ENCODE data around the gene CCL4.
"Not testable (repeated sequence)": the region's sequence is repeated elsewhere in the genome, so short reads cannot be mapped to it uniquely, and the experiment has no call there.

The CCL4 gene

GRCh38 chr17:36103401-36103975 is at the start of gene CCL4:
Gene CCL4 (plus strand): TSS chr17:36103827. CDS start chr17:36103906, 79 bp downstream.
- H3K27ac ChIP-seq; DNase-seq (ENCODE audit: low read depth, low spot score): not testable (repeated sequence)

DNA sequence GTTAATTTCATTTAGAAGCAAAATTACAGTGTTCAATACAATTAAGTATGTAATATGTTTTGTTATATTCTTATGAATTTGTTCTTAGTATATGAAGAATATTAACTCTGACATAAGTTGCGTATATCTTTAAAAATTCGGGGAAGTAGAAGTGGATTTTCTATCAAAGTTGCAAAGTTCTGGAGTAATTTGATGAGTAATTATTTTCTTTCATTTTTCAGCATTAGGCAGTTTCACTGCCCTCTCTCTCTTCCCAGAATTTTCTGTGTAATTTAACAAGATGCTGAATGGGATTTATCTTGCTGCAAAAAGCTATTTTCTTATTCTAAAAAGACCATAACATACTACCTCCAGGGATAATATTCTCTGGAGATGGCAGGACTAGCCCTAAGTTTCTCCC is 48.5 kb upstream of the CCL4 start:
- DNase-seq (ENCODE audit: low read depth, low spot score) = no peak
- H3K27ac ChIP-seq = no peak overlapping the region

- DNase-seq (ENCODE audit: low read depth, low spot score) = no peak
- H3K27ac ChIP-seq = no peak overlapping the region
These were observed 47.6 kb upstream of the CCL4 start for GRCh38 chr17:36055921-36056520.

- H3K27ac ChIP-seq = no peak overlapping the region
- DNase-seq (ENCODE audit: low read depth, low spot score) = no peak
These were observed 45.7 kb upstream of the CCL4 start for GRCh38 chr17:36057911-36058310.

DNA sequence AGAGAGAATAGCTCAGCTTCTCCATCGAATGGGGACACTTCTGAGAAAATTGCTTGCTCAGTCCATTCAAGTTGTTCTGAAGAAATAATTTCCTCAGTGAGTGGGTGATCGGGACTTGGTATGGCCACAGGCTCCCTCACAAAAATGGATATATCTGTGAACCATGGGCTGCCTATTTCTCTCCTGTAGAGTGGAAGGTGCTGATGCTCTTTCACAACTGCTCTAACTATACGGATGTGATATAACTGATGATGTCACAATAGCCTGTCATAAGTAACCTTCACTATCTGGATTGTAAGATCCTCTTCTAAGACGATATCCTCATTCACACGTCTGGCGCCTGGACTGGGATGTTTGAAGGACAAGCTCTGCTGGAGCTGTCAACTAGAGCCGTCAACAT is 44.2 kb upstream of the CCL4 start:
- no peak for DNase-seq (ENCODE audit: low read depth, low spot score)
- H3K27ac ChIP-seq = no peak overlapping the region

DNA sequence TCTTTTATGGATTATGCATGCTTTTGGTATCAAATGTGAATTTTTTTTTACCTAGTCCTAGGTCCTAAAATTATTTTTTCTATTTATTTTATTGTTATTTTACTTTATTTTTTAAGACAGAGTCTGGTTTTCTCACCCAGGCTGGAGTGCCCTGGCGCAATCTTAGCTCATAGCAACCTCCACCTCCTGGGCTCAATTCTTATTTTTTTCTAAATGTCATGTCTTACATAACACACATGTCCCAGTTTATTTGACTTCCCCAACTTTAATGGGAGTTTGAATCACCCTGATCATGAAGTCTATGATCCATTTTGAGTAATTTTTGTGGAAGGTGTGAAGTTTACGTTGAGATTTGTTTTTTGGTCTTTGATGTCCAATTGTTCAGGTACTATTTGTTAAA is 42.8 kb upstream of the CCL4 start:
- no peak for DNase-seq (ENCODE audit: low read depth, low spot score)

GRCh38 chr17:36063786-36064541 is 39.7 kb upstream of the CCL4 start, which contains the start of gene CCL18:
Gene CCL18 (plus strand): TSS chr17:36064272. CDS start chr17:36064343, 71 bp downstream.
- DNase-seq (ENCODE audit: low read depth, low spot score) = no peak
- no peak within 1 kb of the TSS for H3K27ac ChIP-seq

More for the DNA sequence above, 42.8 kb upstream of the CCL4 start:
- H3K27ac ChIP-seq = no peak overlapping the region

GRCh38 chr17:36066365-36066985 is 37.2 kb upstream of the CCL4 start:
- DNase-seq (ENCODE audit: low read depth, low spot score) = no peak
- H3K27ac ChIP-seq = no peak overlapping the region

DNA sequence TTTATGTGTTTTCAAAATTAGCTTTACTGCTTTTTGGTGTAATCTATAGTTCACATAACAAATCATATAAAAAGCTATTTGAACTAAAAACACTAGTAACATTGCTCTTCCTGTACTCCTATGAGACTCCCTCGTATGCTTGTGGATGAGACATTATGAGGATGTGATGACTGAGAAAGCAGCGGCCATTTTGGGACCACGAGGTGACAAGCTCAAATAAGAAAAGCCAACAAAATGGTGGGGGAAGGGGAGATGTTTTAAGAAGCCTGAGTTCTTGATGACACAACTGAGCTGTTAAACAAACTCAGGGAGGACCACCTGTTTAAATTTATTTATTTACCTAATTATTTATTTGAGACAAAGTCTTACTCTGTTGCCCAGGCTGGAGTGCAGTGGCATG is 35.1 kb upstream of the CCL4 start:
- no peak overlapping the region for H3K27ac ChIP-seq
- DNase-seq (ENCODE audit: low read depth, low spot score) = no peak

- no peak for DNase-seq (ENCODE audit: low read depth, low spot score)
- H3K27ac ChIP-seq = no peak overlapping the region
These were observed 34.5 kb upstream of the CCL4 start for GRCh38 chr17:36069136-36069535.

DNA sequence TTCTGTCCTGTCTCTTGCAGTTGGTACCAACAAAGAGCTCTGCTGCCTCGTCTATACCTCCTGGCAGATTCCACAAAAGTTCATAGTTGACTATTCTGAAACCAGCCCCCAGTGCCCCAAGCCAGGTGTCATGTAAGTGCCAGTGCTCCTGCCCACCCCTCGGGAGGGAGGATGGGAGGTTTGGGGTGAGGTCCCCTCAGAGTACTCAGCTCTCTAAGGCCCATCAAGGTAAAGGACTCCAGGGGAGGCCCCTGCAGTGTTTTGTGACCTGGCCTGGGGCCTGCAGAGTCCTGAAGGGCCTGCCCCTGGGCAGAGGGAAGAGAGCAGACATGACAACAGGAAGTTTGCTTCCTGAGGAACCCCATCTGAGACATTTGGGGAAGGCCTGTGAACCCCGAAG is 33.2 kb upstream of the CCL4 start:
- H3K27ac ChIP-seq = no peak overlapping the region
- DNase-seq (ENCODE audit: low read depth, low spot score) = no peak

- no peak overlapping the region for H3K27ac ChIP-seq
- DNase-seq (ENCODE audit: low read depth, low spot score) = no peak
These were observed 31.9 kb upstream of the CCL4 start for GRCh38 chr17:36071751-36072150.

- DNase-seq (ENCODE audit: low read depth, low spot score) = no peak
- H3K27ac ChIP-seq = no peak overlapping the region
These were observed 31.1 kb upstream of the CCL4 start for GRCh38 chr17:36072431-36073121.

DNA sequence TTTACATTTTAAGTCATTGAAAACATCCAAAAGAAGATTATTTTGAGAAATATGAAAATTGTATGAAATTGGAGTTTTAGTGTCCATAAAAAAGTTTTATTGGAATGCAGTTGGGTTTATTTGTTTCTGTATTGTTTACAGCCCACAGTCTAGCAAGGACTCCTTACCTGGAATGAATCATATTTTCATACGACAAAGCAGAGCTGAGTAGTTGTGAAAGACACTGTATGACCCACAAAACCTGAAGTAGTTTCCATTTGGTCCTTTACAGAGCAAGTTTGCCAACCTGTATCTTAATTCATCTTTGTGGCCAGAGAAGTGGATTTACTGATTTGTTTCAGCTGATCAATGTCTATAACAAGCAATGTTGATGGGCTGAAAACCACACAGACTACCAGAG is 29.3 kb upstream of the CCL4 start:
- H3K27ac ChIP-seq = no peak overlapping the region
- no peak for DNase-seq (ENCODE audit: low read depth, low spot score)

DNA sequence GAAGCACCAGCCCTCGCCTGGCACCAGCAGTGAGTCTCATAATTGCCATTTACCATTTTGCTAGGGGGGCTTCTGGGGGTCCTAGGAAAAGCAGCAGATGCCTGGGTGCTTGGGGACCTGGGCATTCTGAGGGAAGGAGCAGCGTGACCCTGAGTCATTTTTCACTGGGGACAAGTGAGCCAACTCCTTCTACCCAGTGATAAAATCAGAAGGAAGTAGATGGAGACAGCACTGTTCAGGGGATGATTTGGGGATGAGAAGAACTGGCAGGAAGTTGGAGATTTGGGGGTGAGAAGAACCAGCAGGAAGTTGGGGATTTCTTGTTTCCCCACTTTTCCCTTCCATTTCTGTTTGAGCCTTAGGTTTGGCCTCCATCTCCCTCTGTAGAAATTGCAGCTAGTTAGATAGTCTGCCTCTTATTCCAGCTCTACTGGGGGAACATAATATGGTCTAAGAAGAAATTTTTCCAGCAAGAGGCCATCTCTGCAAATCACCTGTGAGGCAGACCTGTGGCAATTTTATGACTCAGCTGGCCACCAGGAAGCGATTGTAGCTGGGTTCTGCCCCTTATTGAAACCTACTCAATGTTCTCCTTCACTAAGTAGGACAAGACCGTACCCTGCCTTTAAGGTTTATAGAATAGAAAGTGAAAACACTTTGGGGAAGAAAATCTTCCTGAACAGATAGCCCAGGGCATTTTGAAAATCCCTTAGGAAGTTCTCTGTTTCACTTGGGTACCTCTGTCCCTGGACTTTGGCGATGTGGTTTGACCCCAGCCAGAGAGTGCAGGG is 21.8 kb upstream of the CCL4 start:
- DNase-seq (ENCODE audit: low read depth, low spot score); H3K27ac ChIP-seq: not testable (repeated sequence)

GRCh38 chr17:36082482-36083120 is 21.0 kb upstream of the CCL4 start:
- H3K27ac ChIP-seq; DNase-seq (ENCODE audit: low read depth, low spot score): not testable (repeated sequence)

DNA sequence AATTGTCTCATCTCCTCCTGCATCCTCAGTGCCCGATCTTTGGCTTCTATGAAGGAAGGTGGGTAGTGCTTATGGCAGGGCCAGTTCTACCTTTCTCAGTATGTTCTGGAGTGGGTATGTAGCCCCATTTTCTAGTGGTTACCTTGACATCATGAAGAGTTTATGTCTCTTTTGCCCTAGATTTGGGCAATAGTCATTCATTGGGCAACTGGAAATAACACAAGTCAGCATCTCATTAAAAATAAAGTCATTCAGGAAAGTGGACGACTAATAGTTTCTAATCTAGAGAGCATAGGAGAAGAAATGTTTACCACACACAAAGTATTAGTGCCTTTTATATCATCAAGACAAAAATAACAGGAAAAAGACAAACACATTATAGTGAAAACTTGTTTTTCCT is 19.9 kb upstream of the CCL4 start:
- not testable (repeated sequence) for H3K27ac ChIP-seq; DNase-seq (ENCODE audit: low read depth, low spot score)

- DNase-seq (ENCODE audit: low read depth, low spot score) = peak; percentile 5
- no peak overlapping the region for H3K27ac ChIP-seq
These were observed 17.9 kb upstream of the CCL4 start for GRCh38 chr17:36085765-36086164.

- DNase-seq (ENCODE audit: low read depth, low spot score) = no peak
- no peak overlapping the region for H3K27ac ChIP-seq
These were observed 16.8 kb upstream of the CCL4 start for GRCh38 chr17:36086791-36087190.
